ENCODE results near the gene SFSWAP.
"Not testable (repeated sequence)": the region's sequence is repeated elsewhere in the genome, so short reads cannot be mapped to it uniquely, and the experiment has no call there.

The SFSWAP gene

GRCh38 chr12:131704509-131704908 is 6.4 kb upstream of the SFSWAP start:
- DNase-seq: no peak

DNA sequence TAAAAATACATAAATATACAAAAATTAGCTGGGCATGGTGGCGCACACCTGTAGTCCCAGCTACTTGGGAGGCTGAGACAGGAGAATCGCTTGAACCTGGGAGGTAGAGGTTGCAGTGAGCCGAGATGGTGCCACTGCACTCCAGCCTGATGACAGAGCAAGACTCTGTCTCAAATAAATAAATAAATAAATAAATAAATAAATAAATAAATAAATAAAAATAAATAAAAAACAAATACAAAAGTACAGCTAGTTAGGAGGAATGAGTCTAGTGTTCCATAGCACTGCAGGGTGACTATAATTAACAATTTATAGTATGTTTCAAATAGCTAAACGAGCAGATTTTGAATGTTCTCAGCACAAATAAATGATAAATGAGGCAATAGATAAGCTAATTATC is 4.2 kb upstream of the SFSWAP start:
- DNase-seq: not testable (repeated sequence)

GRCh38 chr12:131709226-131709625 is 1.7 kb upstream of the SFSWAP start:
- DNase-seq: no peak

GRCh38 chr12:131711551-131712205 is 788 bp downstream of the SFSWAP start:
- DNase-seq: no peak

- DNase-seq: no peak
Measured at GRCh38 chr12:131713349-131713748, 2.5 kb downstream of the SFSWAP start.

DNA sequence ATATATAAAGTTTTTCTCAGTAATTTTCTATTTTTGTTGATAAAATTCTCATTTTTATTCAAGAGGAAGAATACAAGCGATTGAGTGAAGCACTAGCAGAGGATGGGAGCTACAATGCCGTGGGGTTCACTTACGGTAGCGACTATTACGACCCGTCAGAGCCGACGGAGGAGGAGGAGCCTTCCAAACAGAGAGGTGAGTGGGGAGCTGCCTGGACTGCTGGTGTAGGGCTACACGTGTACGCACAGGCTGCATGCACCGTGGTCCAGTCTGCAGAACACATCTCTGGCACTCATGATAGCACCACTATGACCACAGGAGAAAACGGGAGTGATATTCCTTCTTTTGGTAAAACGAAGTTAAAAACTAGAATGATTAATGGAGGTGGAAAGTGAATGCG is 3.9 kb downstream of the SFSWAP start:
- no peak for DNase-seq

GRCh38 chr12:131716282-131716681 is 5.4 kb downstream of the SFSWAP start:
- DNase-seq: no peak

DNA sequence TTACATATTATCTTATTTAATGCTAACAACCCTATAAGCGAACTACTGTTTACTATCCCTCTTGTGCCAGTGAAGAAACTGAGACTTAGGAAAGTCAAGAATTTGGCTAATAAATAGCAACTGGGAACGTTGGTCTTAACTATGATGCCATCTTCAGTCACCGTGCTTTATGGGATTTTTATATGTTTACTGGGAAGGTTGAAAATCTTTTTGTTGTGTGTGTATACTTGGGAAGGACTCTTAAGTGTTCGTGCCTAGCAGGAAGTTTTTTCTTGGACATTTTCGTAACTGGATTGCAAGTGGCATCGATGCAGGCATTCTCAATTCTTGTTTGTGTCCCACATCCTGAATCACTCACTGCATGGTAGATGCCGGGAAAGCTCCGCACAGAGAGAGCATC is 9.4 kb downstream of the SFSWAP start:
- no peak for DNase-seq

DNA sequence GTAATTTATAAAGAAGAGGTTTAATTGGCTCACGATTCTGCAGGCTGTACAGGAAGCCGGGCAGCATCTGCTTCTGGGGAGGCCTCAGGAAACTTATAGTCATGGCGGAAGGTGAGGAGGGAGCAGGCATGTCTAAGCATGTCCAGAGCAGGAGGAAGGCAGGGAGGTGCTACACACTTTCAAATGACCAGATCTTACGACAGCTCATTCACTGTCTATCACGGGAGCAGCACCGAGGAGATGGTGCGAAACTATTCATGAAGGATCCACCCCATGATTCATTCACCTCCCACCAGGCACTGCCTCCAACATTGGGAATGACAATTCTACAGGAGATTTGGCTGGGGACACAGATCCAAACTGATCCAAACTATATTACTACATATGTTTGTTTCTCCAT is 10.0 kb downstream of the SFSWAP start:
- no peak for DNase-seq

DNA sequence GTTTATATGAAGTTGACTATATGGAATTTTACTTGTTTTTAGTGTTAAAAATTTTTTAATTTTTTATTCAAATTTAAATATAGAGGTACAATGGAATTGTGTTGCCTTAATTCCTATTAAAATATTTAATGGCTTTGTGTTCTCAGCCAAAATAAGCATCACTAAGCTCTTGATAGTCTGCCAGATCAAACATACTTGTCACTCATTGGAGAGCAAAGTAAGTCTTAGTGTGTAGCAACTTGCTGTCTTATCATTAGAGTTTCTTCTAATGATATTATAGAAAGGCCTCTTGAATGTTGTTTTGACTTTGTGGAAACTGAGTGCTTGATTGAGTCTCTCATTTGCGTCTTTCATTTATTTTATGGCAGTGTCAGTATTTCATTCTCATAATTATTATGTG is 10.7 kb downstream of the SFSWAP start:
- no peak for DNase-seq

DNA sequence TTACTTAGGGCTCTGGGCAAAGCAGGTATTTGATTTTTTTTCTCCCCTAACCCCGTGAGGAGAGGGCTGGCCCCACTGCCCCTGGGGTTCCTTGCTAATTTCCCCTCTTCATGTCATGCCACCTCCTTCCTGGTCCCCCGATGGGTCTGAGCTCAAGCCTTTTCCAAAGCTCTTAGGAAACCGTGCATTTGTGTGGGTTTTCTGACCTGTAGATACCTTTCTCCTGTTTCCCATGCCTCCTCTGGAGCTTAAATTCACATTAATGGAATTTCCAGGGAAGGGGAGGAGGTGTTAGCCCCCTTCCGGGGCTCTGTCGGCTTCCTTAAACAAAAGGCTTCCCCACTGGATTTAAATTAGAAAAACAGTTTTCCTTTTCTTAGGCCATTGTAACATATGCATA is 12.6 kb downstream of the SFSWAP start:
- DNase-seq: no peak

GRCh38 chr12:131724534-131724933 is 13.6 kb downstream of the SFSWAP start:
- DNase-seq: no peak

DNA sequence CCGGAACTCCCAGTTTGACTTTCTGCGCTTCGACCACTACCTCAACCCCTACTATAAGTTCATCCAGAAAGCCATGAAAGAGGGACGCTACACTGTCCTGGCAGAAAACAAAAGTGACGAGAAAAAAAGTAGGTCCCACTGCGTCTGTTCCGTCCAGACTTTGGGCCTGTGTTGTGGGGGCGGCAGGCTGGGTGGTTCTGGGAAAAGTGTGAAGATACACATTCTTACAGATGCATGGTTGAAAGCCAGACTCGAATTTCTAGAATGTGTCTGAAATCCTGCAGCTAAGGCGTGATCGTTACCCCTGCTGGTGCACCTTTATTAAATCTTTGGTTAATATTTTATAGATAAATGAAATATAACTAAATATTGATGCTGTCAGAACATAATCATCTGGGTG is 14.6 kb downstream of the SFSWAP start:
- DNase-seq: no peak

DNA sequence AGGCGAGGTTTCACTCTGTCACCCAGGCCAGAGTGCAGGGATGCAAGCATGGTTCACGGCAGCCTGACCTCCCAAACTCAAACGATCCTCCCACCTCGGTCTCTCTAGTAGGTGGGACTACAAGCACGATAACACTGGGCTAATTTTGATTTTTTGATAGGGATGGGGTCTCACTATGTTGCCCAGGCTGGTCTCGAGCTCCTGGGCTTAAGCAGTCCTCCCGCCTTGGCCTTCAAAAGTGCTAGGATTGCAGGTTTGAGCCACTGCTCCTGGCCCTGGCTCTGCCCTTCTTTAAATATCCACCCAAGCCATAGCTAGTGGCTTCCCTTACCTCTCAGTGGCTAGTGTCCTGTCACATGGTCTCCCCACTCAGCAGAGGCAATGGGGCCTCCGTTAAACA is 17.8 kb downstream of the SFSWAP start:
- no peak for DNase-seq

- DNase-seq: no peak
Measured at GRCh38 chr12:131729254-131729955, 18.5 kb downstream of the SFSWAP start.

- no peak for DNase-seq
Measured at GRCh38 chr12:131732996-131733615, 22.2 kb downstream of the SFSWAP start.

DNA sequence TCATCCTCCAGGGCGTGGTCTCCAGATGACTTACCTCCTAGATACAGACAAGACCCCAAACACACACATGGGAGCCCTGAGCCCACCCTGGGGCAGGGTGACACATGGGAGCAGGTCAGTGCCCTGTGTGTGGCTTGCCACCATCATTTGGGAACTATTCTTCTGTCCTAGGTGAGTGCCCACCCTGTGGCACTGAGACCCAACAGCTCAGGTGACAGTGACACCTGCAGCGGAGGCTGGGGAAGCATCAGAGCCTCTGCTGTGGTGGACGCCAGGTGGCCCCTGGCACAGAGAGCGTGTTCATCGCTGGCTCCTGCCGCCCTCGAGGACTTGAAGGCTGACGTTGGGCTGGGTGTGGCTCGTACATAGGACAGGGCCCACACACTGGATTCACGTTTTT is 23.0 kb downstream of the SFSWAP start:
- no peak for DNase-seq

- no peak for DNase-seq
Measured at GRCh38 chr12:131734336-131735152, 23.7 kb downstream of the SFSWAP start.

DNA sequence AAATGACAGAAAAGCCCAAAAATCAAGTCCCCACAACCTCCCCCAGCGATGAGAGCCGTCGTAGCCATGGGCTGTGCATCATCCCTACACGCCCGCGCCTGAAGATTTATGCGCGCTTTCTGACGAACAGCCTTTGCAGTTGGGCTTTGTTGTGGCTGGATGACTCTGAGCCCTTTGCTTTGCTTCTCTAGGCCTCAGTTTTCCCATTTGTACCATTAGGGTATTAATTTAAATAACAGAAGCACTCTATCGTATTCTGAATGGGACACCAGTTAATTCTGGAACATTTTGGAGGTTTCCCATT is 24.2 kb downstream of the SFSWAP start:
- no peak for DNase-seq

- DNase-seq: no peak
Measured at GRCh38 chr12:131735476-131736445, 24.9 kb downstream of the SFSWAP start.

DNA sequence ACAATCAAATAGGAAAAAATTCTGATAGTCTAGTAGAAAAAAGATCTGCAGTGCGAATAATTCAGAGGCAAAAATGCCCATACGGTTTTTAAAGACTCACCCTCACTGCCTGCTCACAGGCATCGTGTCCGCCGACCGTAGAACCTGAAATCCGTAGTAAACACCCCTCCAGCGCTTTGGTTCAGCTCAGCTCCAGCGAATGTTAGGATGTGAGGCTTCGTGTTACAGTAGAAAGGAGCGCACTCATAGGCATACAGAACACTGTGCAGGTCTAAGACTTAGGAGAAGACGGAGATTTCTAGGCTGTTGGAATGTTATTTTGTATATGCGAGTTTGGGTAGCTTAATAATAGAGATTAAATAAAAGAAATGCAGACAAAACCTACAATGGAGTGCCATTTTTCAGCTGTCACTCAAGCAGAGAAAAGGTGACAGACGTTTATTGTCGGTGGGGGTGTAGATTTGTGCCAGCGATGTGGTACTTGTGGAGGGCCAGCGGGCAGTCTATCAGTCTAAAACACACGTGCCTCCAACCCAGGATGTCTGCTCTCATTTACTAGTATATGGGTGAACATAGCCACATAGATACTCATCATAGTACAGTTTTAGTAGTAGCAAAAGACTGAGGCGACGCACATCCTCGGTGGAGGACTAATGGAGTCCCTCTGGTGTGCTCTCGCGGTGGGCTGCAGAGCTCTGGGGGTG is 25.7 kb downstream of the SFSWAP start:
- DNase-seq: no peak
